Thymus (tissue), 11 donors: ENCODE measurements around the gene GPD1L. TPM values are rescaled to one million over a fixed set of nuclear protein-coding genes. Genes with fewer than 3 reads are reported as not detected.

Experiments used
- DNase-seq, 9 donors: peaks; one replicate each; pipeline ENCODE4 v3.0.0-alpha.2; 2013; ENCODE audit warnings: low spot score in 9 of 9, low read depth in 6 of 9, missing footprints in 1 of 9
- H3K27ac ChIP-seq, 2 donors: one replicate each; pipeline ENCODE4 v1.5.1; 2013; ENCODE audit warnings: control low read depth in 1 of 2, low read depth in 1 of 2, low read length in 1 of 2, mild to moderate bottlenecking in 1 of 2, moderate library complexity in 1 of 2
- H3K27me3 ChIP-seq, 2 donors: one replicate each; pipeline ENCODE4 v1.5.1; 2013; ENCODE audit warnings: low read length in 1 of 2; ENCODE audit not compliant: control insufficient read depth in 2 of 2, insufficient read depth in 1 of 2
- H3K36me3 ChIP-seq, 2 donors: one replicate each; pipeline ENCODE4 v1.5.1; 2013; ENCODE audit warnings: low read length in 1 of 2, mild to moderate bottlenecking in 1 of 2, moderate library complexity in 1 of 2; ENCODE audit not compliant: control insufficient read depth in 2 of 2, insufficient read depth in 2 of 2
- H3K4me1 ChIP-seq, 2 donors: one replicate each; pipeline ENCODE4 v1.5.1; 2013; ENCODE audit warnings: low read length in 2 of 2; ENCODE audit not compliant: control insufficient read depth in 2 of 2, insufficient read depth in 2 of 2
- H3K4me3 ChIP-seq, 2 donors: one replicate each; pipeline ENCODE4 v1.5.1; 2013; ENCODE audit warnings: low read length in 2 of 2, control low read depth in 1 of 2, mild to moderate bottlenecking in 1 of 2
- H3K9me3 ChIP-seq, 2 donors: one replicate each; pipeline ENCODE4 v1.5.1; 2013; ENCODE audit warnings: low read length in 1 of 2, mild to moderate bottlenecking in 1 of 2; ENCODE audit not compliant: control insufficient read depth in 2 of 2, insufficient read depth in 1 of 2
- WGBS: extraction: QIAGEN DNeasy Blood & Tissue Kit; methylation state at CpG from one replicate; pipeline ENCODE4 v1.1.7; 2013; 5-methylcytosine and 5-hydroxymethylcytosine counted together
- polyA plus RNA-seq: library from polyadenylated mRNA; stranded (reverse); fragments of 200-250 nt; gene quantifications from one replicate; pipeline ENCODE4 v1.2.3, GENCODE V29; 2013
- total RNA-seq: library from RNA; stranded (reverse); fragments of 120-200 nt; gene quantifications from one replicate; pipeline ENCODE4 v1.2.4, GENCODE V29; 2013
- donor health status: healthy.

Gene GPD1L
- total and polyA plus RNA-seq, 2 donors = 6.8 to 12.7 TPM

- H3K27ac ChIP-seq = no peak overlapping the region
- no peak for DNase-seq
- 93% methylated on average over 4 of the region's 4 CpGs for WGBS
- H3K9me3 ChIP-seq = peaks cover 0 to 2% of the 10 kb centered on the region in 2 donors
- H3K4me1 ChIP-seq = peaks cover 4 to 9% of the 10 kb centered on the region in 2 donors
- H3K4me3 ChIP-seq = no peak overlapping the region
- H3K36me3 ChIP-seq = no peaks in the 10 kb centered on the region
- peaks cover 3 to 9% of the 10 kb centered on the region in 2 donors for H3K27me3 ChIP-seq
Observed at GRCh38 chr3:32137870-32138269, 31.4 kb downstream of the GPD1L start.

GRCh38 chr3:32138545-32139104, 32.2 kb downstream of the GPD1L start:
- peaks cover 2 to 9% of the 10 kb centered on the region in 2 donors for H3K27me3 ChIP-seq
- H3K9me3 ChIP-seq = peaks cover 0 to 2% of the 10 kb centered on the region in 2 donors
- H3K4me3 ChIP-seq = no peak overlapping the region
- DNase-seq = peak in 1 of 9 donors; percentile 54
- no peaks in the 10 kb centered on the region for H3K36me3 ChIP-seq
- WGBS = 9% methylated on average over 8 of the region's 8 CpGs
- peaks cover 4 to 9% of the 10 kb centered on the region in 2 donors for H3K4me1 ChIP-seq
- no peak overlapping the region for H3K27ac ChIP-seq

- H3K4me1 ChIP-seq = peaks cover 4 to 9% of the 10 kb centered on the region in 2 donors
- no peak overlapping the region for H3K4me3 ChIP-seq
- no peak for DNase-seq
- WGBS = 79% methylated on average over 5 of the region's 5 CpGs
- no peak overlapping the region for H3K27ac ChIP-seq
- H3K9me3 ChIP-seq = peaks cover 0 to 2% of the 10 kb centered on the region in 2 donors
- H3K27me3 ChIP-seq = peaks cover 2 to 9% of the 10 kb centered on the region in 2 donors
- no peaks in the 10 kb centered on the region for H3K36me3 ChIP-seq
Observed at GRCh38 chr3:32140943-32141342, 34.5 kb downstream of the GPD1L start.

- H3K4me1 ChIP-seq = no peaks in the 10 kb centered on the region
- no peak overlapping the region for H3K4me3 ChIP-seq
- H3K36me3 ChIP-seq = no peaks in the 10 kb centered on the region
- no peak overlapping the region for H3K27ac ChIP-seq
- no peaks in the 10 kb centered on the region for H3K9me3 ChIP-seq
- peak in 8 of 9 donors; percentile 50 to 82 (median 62) for DNase-seq
- H3K27me3 ChIP-seq = peaks cover 0 to 2% of the 10 kb centered on the region in 2 donors
- 78% methylated on average over 11 of the region's 11 CpGs for WGBS
Observed at GRCh38 chr3:32143849-32144757, 37.7 kb downstream of the GPD1L start.

GRCh38 chr3:32146746-32147211, 40.4 kb downstream of the GPD1L start:
- H3K4me3 ChIP-seq = no peak overlapping the region

GRCh38 chr3:32147509-32147908, 41.1 kb downstream of the GPD1L start:
- Histone ChIP-seq H3K4me3 (no peak overlapping the region), H3K9me3 (no peaks in the 10 kb centered on the region), H3K36me3 (no peaks in the 10 kb centered on the region), H3K4me1 (no peaks in the 10 kb centered on the region), H3K27ac (no peak overlapping the region), H3K27me3 (no peaks in the 10 kb centered on the region)
- no peak for DNase-seq
- 96% methylated on average over 1 of the region's 1 CpG for WGBS

More at GRCh38 chr3:32146746-32147211, 40.4 kb downstream of the GPD1L start:
- Histone ChIP-seq H3K4me1 (no peaks in the 10 kb centered on the region), H3K27ac (no peak overlapping the region), H3K27me3 (no peaks in the 10 kb centered on the region), H3K9me3 (no peaks in the 10 kb centered on the region), H3K36me3 (no peaks in the 10 kb centered on the region)
- no peak for DNase-seq
- WGBS = 25% methylated on average over 3 of the region's 3 CpGs

GRCh38 chr3:32147933-32148332, 41.5 kb downstream of the GPD1L start:
- H3K27me3 ChIP-seq = no peaks in the 10 kb centered on the region
- no peaks in the 10 kb centered on the region for H3K36me3 ChIP-seq
- H3K4me3 ChIP-seq = no peak overlapping the region
- no peak for DNase-seq
- no peaks in the 10 kb centered on the region for H3K4me1 ChIP-seq
- 98% methylated on average over 3 of the region's 3 CpGs for WGBS
- H3K27ac ChIP-seq = no peak overlapping the region
- no peaks in the 10 kb centered on the region for H3K9me3 ChIP-seq

GRCh38 chr3:32148351-32148750, 41.9 kb downstream of the GPD1L start:
- no peaks in the 10 kb centered on the region for H3K36me3 ChIP-seq
- 98% methylated on average over 5 of the region's 5 CpGs for WGBS

More at GRCh38 chr3:32148351-32148750, 41.9 kb downstream of the GPD1L start:
- H3K27ac ChIP-seq = no peak overlapping the region
- H3K27me3 ChIP-seq = no peaks in the 10 kb centered on the region
- H3K9me3 ChIP-seq = no peaks in the 10 kb centered on the region
- H3K4me1 ChIP-seq = no peaks in the 10 kb centered on the region
- no peak for DNase-seq
- H3K4me3 ChIP-seq = no peak overlapping the region
